Measurements from ENCODE around the gene GTPBP2. TPM values are rescaled to one million over a fixed set of nuclear protein-coding genes. Genes with fewer than 3 reads are reported as not detected.

GTPBP2 gene
- total and polyA plus RNA-seq, 2 of the 4 experiments (the other 2 are of a cell fraction) = 38.4 to 86.6 TPM

Other genes with a start within 250 kb of the GTPBP2 start
- gene ABCC10, start 201.7 kb downstream of the GTPBP2 start, total RNA-seq (2012; rRNA removed) = 4.7 and 7.0 TPM in 2 replicates
- gene ABCC10, start 201.7 kb downstream of the GTPBP2 start, polyA plus RNA-seq (2012; rRNA removed) = 26.3 and 28.0 TPM in 2 replicates
- 0.90 and 1.1 TPM in 2 replicates for gene DLK2, start 173.7 kb downstream of the GTPBP2 start, total RNA-seq (2012; rRNA removed)
- gene DLK2, start 173.7 kb downstream of the GTPBP2 start, polyA plus RNA-seq (2012; rRNA removed) = 2.8 and 3.0 TPM in 2 replicates
- gene TJAP1, start 151.7 kb downstream of the GTPBP2 start, total RNA-seq (2012; rRNA removed) = 12.2 and 12.5 TPM in 2 replicates
- 34.2 and 35.8 TPM in 2 replicates for gene TJAP1, start 151.7 kb downstream of the GTPBP2 start, polyA plus RNA-seq (2012; rRNA removed)
- under 0.01 TPM in 2 replicates for gene LRRC73, start 118.9 kb downstream of the GTPBP2 start, total RNA-seq (2012; rRNA removed)
- 0.23 and 0.31 TPM in 2 replicates for gene LRRC73, start 118.9 kb downstream of the GTPBP2 start, polyA plus RNA-seq (2012; rRNA removed)
- gene YIPF3, start 112.3 kb downstream of the GTPBP2 start, total RNA-seq (2012; rRNA removed) = 114 and 120 TPM in 2 replicates
- gene YIPF3, start 112.3 kb downstream of the GTPBP2 start, polyA plus RNA-seq (2012; rRNA removed) = 193 and 207 TPM in 2 replicates
- 69.4 and 72.6 TPM in 2 replicates for gene POLR1C, start 112.2 kb downstream of the GTPBP2 start, total RNA-seq (2012; rRNA removed)
- gene POLR1C, start 112.2 kb downstream of the GTPBP2 start, polyA plus RNA-seq (2012; rRNA removed) = 46.1 and 48.4 TPM in 2 replicates
- gene XPO5, start 53.2 kb downstream of the GTPBP2 start, total RNA-seq (2012; rRNA removed) = 30.0 and 30.1 TPM in 2 replicates
- 27.3 and 29.0 TPM in 2 replicates for gene XPO5, start 53.2 kb downstream of the GTPBP2 start, polyA plus RNA-seq (2012; rRNA removed)
- gene POLH, start 53.1 kb downstream of the GTPBP2 start, total RNA-seq (2012; rRNA removed) = 25.8 and 26.0 TPM in 2 replicates
- gene POLH, start 53.1 kb downstream of the GTPBP2 start, polyA plus RNA-seq (2012; rRNA removed) = 13.1 and 13.3 TPM in 2 replicates
- 28.1 and 31.1 TPM in 2 replicates for gene MAD2L1BP, start 6.6 kb upstream of the GTPBP2 start, total RNA-seq (2012; rRNA removed)
- 40.4 and 50.2 TPM in 2 replicates for gene MAD2L1BP, start 6.6 kb upstream of the GTPBP2 start, polyA plus RNA-seq (2012; rRNA removed)
- under 0.01 and 0.18 TPM in 2 replicates for gene RSPH9, start 15.8 kb upstream of the GTPBP2 start, total RNA-seq (2012; rRNA removed)
- gene RSPH9, start 15.8 kb upstream of the GTPBP2 start, polyA plus RNA-seq (2012; rRNA removed) = 0.21 and 0.24 TPM in 2 replicates
- gene MRPS18A, start 58.5 kb upstream of the GTPBP2 start, total RNA-seq (2012; rRNA removed) = 43.0 and 47.0 TPM in 2 replicates
- 56.6 and 56.8 TPM in 2 replicates for gene MRPS18A, start 58.5 kb upstream of the GTPBP2 start, polyA plus RNA-seq (2012; rRNA removed)
- gene VEGFA, start 140.9 kb upstream of the GTPBP2 start, total RNA-seq (2012; rRNA removed) = 156 and 190 TPM in 2 replicates
- 211 and 234 TPM in 2 replicates for gene VEGFA, start 140.9 kb upstream of the GTPBP2 start, polyA plus RNA-seq (2012; rRNA removed)

Data from IMR-90 (cell line).